Brain microvascular endothelial cell (primary cell): Measurements from ENCODE around the gene NUDT2.

ENCODE experiments used
- DNase-seq: peaks from one replicate; pipeline ENCODE4 v3.0.0-alpha.2; 2020
- H3K27ac ChIP-seq: fragments of 250-450 bp; sonication (Bioruptor Pico); 2 replicates; pipeline ENCODE4 v1.5.1; 2020; ENCODE audit warnings: mild to moderate bottlenecking, moderate library complexity
- H3K27me3 ChIP-seq: fragments of 250-450 bp; sonication (Bioruptor Pico); replicated peaks from 2 replicates; pipeline ENCODE4 v1.5.1; 2020; ENCODE audit warnings: mild to moderate bottlenecking
- H3K36me3 ChIP-seq: fragments of 250-450 bp; sonication (Bioruptor Pico); replicated peaks from 2 replicates; pipeline ENCODE4 v1.5.1; 2020; ENCODE audit warnings: mild to moderate bottlenecking
- H3K4me3 ChIP-seq: 2 replicates; pipeline ENCODE4 v1.5.1; 2011; ENCODE audit warnings: low read depth, mild to moderate bottlenecking, control low read depth, low read length, moderate library complexity
- CTCF ChIP-seq: IDR thresholded peaks from 2 replicates; pipeline ENCODE4 v1.5.1; 2011; ENCODE audit warnings: low read depth, mild to moderate bottlenecking, moderate library complexity, low read length, control low read depth, inconsistent platforms; ENCODE audit errors: missing control alignments
- in situ Hi-C: cut with HindIII; loops from 2 replicates; pipeline ENCODE4 v1.10.0; 2017; ENCODE audit warnings: low sequenced_read_pairs, low pct_ligation_motif_present

Gene NUDT2

DNA sequence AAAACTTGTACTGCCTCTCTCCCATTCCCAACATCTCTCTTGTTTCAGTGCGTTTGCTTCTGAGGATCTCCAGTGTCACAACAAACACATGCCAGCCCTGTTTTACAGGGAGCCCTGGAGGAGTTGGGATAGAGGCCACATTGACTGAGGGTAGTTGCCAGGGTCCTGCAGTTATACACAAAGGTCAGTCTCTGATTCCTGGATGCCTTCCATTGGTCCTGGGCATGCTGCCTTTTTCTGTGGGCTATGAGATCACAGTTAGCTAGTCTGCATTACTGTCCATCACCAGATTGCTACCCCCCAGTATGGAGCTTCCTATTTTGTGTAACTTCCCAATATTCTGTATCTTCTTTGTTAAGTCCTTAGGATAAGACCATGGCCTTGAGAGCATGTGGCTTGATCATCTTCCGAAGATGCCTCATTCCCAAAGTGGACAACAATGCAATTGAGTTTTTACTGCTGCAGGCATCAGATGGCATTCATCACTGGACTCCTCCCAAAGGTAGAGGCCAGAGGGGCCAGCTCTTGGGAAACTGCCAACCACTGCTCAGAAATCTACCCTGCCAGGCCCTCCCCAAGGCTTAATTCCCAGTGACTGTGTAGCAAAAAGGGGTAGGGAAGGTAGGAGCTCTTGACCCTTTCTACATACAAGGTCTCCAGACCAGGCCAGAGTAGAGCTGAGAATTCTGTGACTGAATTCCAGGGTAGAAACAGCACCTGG, 9.5 kb downstream of the NUDT2 start:
- in situ Hi-C loops, result no loop called here
- Histone ChIP-seq H3K27me3 (no peaks in the 10 kb centered on the region), H3K36me3 (peaks cover 21% of the 10 kb centered on the region), H3K27ac (no peak overlapping the region), H3K4me3 (no peak overlapping the region)
- no peak for DNase-seq
- no peak for TF ChIP-seq CTCF

GRCh38 chr9:34341659-34342295, 12.4 kb downstream of the NUDT2 start:
- Histone ChIP-seq H3K4me3 (no peak overlapping the region), H3K27ac (no peak overlapping the region), H3K36me3 (peaks cover 21% of the 10 kb centered on the region), H3K27me3 (no peaks in the 10 kb centered on the region)
- TF ChIP-seq CTCF, result no peak
- no peak for DNase-seq
- in situ Hi-C loops, result no loop called here

- in situ Hi-C loops, result no loop called here
Observed at GRCh38 chr9:34343090-34343489, 13.7 kb downstream of the NUDT2 start.

DNA sequence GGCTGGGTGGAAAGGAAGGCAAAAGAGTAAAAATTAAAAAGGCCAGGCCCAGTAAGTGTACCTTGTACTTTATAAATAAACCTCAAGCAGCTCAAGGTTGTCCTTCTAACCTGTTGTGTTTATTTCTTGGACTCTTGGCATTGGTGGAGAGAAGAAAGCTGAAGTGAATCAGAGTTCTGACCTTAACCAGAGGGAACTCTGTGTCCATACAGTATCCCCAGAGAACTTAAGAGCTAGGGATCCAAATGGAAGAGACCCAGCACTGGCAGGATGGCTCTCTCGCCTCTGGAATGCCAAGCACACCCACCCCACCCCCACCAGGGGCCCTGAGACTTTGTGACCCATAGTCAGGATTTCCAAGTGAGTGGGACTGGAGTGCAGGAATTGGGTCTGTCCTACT, 14.2 kb downstream of the NUDT2 start:
- no peak for TF ChIP-seq CTCF
- Histone ChIP-seq H3K27ac (no peak overlapping the region), H3K27me3 (no peaks in the 10 kb centered on the region), H3K36me3 (peaks cover 19% of the 10 kb centered on the region), H3K4me3 (no peak overlapping the region)
- DNase-seq, result no peak
- in situ Hi-C loops, result no loop called here

More at GRCh38 chr9:34343090-34343489, 13.7 kb downstream of the NUDT2 start:
- no peaks in the 10 kb centered on the region for H3K27me3 ChIP-seq
- no peak overlapping the region for H3K4me3 ChIP-seq
- no peak for DNase-seq
- peaks cover 21% of the 10 kb centered on the region for H3K36me3 ChIP-seq
- H3K27ac ChIP-seq, result no peak overlapping the region
- no peak for TF ChIP-seq CTCF

GRCh38 chr9:34346873-34347799, 17.8 kb downstream of the NUDT2 start:
- no peak overlapping the region for H3K4me3 ChIP-seq
- H3K27me3 ChIP-seq, result no peaks in the 10 kb centered on the region
- H3K27ac ChIP-seq, result no peak overlapping the region
- H3K36me3 ChIP-seq, result peaks cover 6% of the 10 kb centered on the region
- in situ Hi-C loops, result no loop called here
- no peak for DNase-seq
- TF ChIP-seq CTCF, result no peak
